HG03159 (cell line): ENCODE measurements around the gene RBM33.
A peak's percentile ranks its signal among the peaks of the same experiment; 100 is the strongest.

ENCODE experiments used
- ATAC-seq: cut with Tn5 transposase; IDR thresholded peaks from one replicate; pipeline ENCODE4 v1.9.1; 2021; ENCODE audit warnings: mild to moderate bottlenecking, moderate library complexity; ENCODE audit not compliant: unreplicated experiment

RBM33 gene

GRCh38 chr7:155790666-155791065 is 146.2 kb downstream of the RBM33 start:
- ATAC-seq, result no peak

DNA sequence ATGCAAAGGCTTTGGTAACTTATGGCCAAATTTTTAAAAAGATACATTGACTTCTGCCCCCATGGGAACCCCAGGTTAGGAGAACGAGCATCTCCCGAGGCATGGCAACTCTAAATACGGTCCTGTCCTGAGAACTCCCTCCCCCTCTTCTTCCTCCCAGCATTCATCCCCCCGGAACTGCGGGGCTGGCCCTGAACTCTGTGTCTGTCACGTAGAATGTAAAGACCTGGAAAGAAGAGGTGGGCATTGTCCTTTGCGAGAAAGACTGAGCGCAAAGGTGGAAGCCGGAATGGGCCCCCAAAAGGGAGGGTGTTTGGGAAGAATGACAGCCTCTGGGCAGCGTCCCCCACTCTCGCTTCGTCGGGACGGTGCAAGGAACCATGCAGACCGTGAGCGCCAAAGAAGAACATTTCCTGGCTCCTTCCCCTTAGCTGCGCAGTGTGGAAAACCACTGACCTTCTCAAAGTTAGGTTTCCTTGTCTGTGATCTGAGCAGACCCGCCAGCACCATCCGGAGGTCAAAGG is 146.8 kb downstream of the RBM33 start:
- no peak for ATAC-seq

GRCh38 chr7:155791836-155792235 is 147.4 kb downstream of the RBM33 start:
- no peak for ATAC-seq

DNA sequence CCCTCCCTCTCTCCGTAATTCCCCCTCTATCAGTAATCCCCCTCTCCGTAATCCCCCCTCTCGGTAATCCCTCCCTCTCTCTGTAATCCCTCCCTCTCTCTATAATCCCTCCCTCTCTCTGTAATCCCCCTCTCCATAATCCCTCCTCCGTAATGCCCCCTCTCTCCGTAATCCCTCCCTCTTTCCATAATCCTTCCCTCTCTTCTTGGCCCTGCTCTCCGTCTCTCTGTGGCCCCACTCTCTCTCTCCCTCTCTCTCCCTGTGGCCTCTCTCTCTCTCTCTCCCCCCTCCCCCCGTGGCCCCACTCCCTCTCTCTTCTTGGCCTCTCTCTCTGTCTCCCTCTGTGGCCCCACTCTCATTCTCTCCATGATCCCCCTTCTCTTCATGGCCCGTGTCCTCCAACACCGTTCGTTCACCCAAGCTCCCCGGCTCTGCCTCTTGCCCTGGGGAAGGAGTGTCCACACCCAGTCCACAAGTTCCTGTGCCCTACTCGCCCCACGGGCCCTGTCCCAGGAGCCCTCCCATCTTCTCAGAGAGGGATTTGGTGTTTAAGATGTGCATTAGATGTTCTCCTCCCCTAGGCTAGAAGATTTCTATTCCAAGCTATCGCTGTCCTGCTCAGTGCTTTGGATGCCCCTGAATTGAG is 148.0 kb downstream of the RBM33 start:
- ATAC-seq, result no peak

- no peak for ATAC-seq
Measured at GRCh38 chr7:155792999-155793560, 148.6 kb downstream of the RBM33 start.

GRCh38 chr7:155793720-155794119 is 149.3 kb downstream of the RBM33 start:
- ATAC-seq, result no peak

- no peak for ATAC-seq
Measured at GRCh38 chr7:155794196-155794595, 149.7 kb downstream of the RBM33 start.

DNA sequence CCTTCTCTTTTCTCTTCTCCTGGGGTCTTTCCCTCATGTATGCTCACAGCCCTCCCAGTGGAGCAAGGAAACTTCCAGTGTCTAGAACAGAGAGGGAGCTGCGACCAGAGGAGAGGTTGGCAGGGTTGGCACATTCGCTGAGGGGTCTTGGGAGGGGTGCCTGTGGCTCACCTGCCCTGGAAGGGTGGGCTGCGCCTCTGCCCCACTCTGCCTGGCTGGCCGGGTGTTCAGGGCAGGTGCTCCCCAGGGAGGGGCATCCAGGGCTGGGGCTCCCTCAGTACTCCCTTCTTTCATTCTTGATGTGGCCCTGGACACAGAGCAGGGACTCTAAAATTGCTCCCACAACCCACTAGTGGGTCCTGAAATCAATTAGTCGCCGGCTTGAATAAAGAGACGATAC is 150.9 kb downstream of the RBM33 start:
- no peak for ATAC-seq

DNA sequence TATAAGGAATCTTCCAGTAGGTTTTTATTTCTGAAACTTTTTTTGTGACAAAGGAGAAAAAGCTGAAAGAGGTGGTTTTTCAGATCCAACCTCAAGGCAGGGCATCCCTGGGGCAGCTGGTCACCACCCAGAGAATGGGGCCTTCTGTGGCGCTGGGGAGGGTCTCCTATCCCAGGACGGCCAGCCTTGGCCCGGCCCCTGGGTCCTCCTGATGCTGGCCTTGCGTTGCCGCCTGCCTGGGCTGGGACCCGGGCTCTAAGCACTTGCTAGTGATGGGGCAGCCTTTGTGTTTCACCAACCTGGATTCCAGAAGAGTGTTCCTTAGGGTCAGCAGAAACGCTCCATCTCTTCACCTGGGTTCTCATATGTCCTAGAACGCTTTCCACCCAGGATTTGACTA is 151.5 kb downstream of the RBM33 start:
- ATAC-seq, result no peak

DNA sequence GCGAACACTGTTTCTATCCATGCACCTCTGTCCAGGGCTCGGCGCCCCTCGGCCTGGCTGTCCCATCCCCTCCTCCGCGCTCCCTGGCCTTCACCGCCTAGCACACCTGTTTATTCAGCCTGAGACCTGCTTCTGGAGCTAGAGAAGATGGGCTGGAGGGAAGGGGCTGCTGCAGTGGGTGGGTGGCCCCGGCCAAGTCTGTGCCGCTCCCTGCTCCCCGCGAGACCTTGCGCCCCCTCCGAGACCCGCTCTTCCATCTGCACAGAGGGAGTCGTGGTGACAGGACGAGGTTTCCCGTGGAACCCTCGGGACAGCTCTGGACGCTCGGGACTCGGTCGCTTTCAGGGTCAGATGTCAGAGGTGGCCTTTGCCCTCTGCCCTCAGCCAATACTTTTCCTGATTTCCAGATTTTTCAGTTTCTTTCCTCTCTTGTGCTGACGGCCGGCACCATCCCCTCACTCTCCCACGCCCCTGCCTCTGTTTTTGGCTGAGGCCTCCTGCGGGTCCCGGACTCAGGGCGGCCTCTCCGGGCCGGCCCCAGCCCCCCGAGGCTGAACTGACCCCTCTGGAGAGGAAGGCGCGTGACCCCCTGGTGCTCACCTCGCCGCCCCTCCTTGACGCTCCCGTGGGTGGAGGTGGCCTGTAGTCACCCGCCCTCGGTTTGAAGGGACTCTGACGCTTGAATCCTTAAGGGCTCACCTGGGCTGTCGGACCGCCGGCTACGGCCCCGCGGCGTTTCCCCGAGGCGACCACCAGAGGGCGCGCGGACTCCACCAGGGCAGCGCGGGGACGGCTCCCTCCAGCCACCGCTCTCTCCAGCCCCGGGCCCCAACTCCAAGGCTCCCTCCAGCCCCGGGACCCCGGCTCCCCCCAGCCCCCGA is 152.2 kb downstream of the RBM33 start:
- peak; percentile 67 for ATAC-seq

DNA sequence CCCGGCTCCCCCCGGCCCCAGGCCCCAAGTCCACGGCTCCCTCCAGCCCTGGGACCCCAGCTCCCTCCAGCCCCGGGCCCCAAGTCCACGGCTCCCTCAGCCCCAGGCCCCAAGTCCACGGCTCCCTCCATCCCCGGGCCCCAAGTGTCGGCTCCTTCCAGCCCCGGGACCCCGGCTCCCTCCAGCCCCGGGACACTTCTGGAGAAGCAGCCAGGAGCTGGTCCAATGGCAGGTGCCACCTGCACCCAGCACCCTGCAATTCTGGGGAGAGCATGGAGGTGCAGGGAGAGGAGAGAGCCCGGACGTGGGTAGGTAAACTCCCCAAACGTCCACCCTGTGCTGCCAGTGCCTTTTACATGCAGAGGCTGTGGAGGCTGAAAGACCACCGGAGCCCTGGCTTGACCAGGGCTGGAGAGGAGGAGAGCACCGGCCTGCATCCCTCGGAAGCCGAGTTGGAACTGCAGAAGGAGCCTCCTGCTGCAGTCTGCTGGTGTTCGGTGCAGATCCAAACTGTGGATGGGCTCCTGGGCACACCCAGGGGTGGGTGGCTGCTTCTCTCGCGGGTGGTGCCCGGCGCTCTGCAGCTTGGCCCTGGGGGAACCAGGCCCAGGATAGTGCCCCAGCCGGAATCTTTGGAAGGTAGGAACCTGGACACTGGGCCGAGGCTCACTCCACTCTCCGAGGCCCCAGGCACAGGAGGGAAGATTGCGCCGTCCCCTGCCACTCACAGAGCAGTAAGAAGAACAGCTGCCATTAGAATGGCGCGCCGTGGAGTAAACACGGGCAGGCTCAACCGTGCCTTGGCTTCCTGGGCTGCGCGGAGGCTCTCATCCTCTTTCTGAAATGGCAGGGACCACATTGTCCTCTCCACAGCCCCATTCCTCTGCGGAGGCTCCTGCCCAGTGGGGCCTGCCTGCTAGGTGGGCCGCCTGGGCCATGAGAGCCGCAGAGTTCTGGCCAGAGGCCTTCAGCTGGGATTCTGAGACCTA is 153.1 kb downstream of the RBM33 start:
- no peak for ATAC-seq

- ATAC-seq, result no peak
Measured at GRCh38 chr7:155798673-155799439, 154.4 kb downstream of the RBM33 start.

DNA sequence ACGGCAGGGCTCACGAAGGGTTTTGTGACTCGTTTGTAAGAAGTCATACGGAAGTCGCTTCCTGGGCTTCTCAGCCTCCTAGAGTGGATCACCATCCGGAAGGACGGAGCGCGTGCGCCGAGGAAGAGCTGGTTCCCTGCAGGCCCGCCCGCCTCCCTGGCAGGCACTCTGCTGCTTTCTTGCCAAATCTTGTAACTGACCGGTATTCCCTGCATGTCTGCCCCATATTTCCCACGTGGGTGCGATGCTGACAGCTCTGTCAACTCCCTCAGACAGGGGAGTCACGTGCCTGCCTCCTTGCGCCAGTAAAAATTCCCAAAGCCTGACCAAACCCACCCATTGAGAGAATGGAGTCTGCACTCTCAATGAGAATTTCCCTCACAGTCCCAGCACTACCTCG is 155.1 kb downstream of the RBM33 start:
- ATAC-seq, result no peak

DNA sequence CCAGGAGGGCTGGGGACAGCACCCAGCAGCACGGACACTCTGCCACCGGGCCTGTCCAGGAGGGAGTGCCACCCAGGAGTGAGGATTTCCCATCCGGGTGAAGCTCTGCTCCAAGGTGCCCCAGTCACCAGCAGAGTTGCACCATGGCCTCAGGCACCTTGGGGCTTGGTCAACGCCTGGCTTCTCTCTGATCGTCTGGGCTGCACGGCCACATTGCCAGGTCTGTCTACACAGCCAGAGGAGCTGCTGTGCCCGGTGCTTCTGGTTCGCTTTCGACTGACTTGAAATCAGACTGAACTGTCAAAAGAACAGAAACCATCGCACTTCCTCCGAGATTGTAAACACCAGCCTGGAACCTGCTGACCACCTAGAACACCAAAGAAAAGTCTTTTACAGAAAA is 155.8 kb downstream of the RBM33 start:
- no peak for ATAC-seq

- no peak for ATAC-seq
Measured at GRCh38 chr7:155800741-155801267, 156.3 kb downstream of the RBM33 start.

- no peak for ATAC-seq
Measured at GRCh38 chr7:155802291-155802690, 157.8 kb downstream of the RBM33 start.

DNA sequence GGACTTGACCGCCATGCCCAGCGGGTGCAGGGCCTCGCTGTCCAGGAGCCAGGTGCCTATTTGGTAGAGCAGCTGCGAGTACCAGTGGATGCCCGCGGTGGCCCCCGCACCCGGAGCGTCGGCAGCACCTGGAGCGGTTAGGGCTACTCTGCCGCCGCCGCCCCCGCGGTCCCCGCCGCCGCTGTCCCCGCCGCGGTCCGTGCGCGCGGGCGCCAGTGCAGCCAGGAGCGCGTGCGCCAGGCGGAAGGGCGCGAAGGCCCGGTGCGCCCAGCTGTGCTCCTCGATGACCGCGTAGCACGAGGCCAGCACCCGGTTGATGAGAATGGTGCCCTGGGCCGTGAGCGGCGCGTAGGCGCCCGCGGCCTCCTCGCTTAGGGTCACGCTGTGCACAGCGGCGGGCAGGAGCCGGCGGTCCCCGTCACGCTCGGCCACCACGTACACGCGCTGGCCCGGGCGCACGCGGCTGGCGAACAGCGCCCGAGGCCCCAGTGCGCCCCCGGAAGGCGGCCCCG is 158.5 kb downstream of the RBM33 start:
- ATAC-seq, result no peak

DNA sequence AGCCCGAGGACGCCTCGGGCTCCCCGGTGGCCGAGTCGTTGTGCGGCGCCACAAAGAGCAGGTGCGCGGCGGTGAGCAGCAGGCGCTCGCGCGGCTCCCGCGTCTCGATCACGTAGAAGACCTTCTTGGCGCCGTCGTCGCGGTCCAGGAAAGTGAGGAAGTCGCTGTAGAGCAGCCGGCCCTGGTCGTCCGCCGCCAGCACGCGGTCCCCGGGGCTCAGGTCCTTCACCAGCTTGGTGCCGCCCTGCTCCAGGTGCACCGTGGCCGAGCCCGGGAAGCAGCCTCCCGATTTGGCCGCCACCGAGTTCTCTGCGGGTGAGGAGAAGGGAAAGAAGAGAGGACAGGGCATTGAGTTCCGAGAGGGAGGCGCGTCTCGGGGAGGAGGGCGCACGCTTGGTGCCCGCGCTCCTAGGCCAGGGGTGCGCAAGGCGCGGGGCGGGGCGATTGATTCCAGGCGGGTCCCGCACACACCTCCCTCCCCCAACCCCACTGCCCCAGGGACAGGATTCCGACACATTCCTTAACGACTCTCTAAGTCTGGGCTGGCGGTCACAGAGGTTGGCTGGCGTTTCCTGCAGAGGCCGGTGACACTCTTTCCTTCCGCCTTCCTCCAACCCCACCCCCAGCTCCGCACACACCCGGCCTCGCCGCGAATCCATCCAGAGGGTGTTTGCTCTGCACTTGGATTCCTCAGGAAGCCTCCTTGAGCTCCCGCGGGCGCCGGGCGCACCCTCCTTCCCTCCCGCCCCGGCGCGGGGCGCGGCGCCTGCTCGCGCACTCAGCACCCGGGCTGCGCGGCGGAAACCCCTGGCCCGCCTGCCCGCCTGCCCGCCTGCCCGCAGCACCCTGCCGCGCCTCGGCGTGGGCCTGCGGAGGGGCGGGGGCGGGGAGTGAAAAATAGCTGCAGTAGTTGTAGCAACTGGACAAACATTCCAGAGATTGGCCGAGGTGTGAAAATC is 159.2 kb downstream of the RBM33 start:
- no peak for ATAC-seq
